Gastrocnemius medialis (tissue), 4 donors: ENCODE data around the gene MKLN1. TPM values are rescaled to one million over a fixed set of nuclear protein-coding genes. Genes with fewer than 3 reads are reported as not detected.

Experiments used
- ATAC-seq, 2 donors: fragments of 150-250 bp; one replicate each; pipeline ENCODE4 v1.9.1; 2016
- DNase-seq, 2 donors: peaks; one replicate each; pipeline ENCODE4 v3.0.0-alpha.2; 2019
- H3K27ac ChIP-seq, 4 donors: fragments of 200-600 bp; sonication (generic); 1 replicate in 1 of 4; 2 replicates in 3 of 4; pipeline ENCODE4 v1.5.1; 2016 to 2018; ENCODE audit warnings: mild to moderate bottlenecking in 2 of 4, moderate library complexity in 1 of 4
- H3K27me3 ChIP-seq, 3 donors: fragments of 200-600 bp; sonication (generic) in 2 of 3; 1 replicate in 1 of 3; 2 replicates in 2 of 3; pipeline versions ENCODE4 v1.5.1 to v1.6.0; 2016 to 2019; ENCODE audit warnings: mild to moderate bottlenecking in 1 of 3, moderate library complexity in 1 of 3
- H3K36me3 ChIP-seq, 2 donors: fragments of 200-600 bp; sonication (generic) in 1 of 2; one replicate each; pipeline ENCODE4 v1.5.1; 2017 to 2018
- H3K4me1 ChIP-seq, 2 donors: fragments of 200-600 bp; sonication (generic) in 1 of 2; one replicate each; pipeline ENCODE4 v1.5.1; 2016 to 2017; ENCODE audit warnings: mild to moderate bottlenecking in 2 of 2
- H3K4me3 ChIP-seq, 4 donors: fragments of 200-600 bp; sonication (generic) in 3 of 4; 1 replicate in 1 of 4; 2 replicates in 3 of 4; pipeline ENCODE4 v1.5.1; 2016 to 2019; ENCODE audit warnings: mild to moderate bottlenecking in 2 of 4
- H3K9me3 ChIP-seq, 3 donors: fragments of 200-600 bp; sonication (generic) in 2 of 3; 1 replicate in 1 of 3; 2 replicates in 2 of 3; pipeline ENCODE4 v1.5.1; 2016 to 2019
- POLR2A ChIP-seq, 2 donors: fragments of 450-650 bp; IDR thresholded peaks; one replicate each; pipeline ENCODE4 v1.6.1; 2017; ENCODE audit warnings: antibody characterized with exemption in 2 of 2, mild to moderate bottlenecking in 2 of 2, moderate library complexity in 2 of 2
- in situ Hi-C, 4 donors: fragments of 200-750 bp; cut with MboI; loops; one replicate each; pipeline versions ENCODE4 v1.15.0 to v1.8.0; 2017; ENCODE audit warnings: low sequenced_read_pairs in 4 of 4
- intact Hi-C: fragments of 100-400 bp; cut with DNase I; formaldehyde crosslinking; loops from one replicate; pipeline ENCODE4 v1.15.1; 2023; ENCODE audit warnings: low total_unique reads
- total RNA-seq, 4 donors: library from RNA; depleted of rRNA; stranded (reverse); fragments of >200 nt; gene quantifications; one replicate each; pipeline versions ENCODE4 v1.1.0 to v1.2.3, GENCODE V29; 2016
- TF ChIP-seq, protein P1 (sequence below), 5 experiments: fragments of 450-650 bp in 3 of 5; fragments of 200-600 bp in 2 of 5; sonication (generic) in 2 of 5; IDR thresholded peaks in 4 of 5; conservative IDR thresholded peaks in 1 of 5; 1 replicate in 4 of 5; 2 replicates in 1 of 5; pipeline ENCODE4 v1.5.1; 2016 to 2019; ENCODE audit warnings: antibody characterized with exemption in 5 of 5, mild to moderate bottlenecking in 3 of 5, moderate library complexity in 3 of 5

Gene MKLN1
- total RNA-seq, 4 donors from 2014 or later = 29.1 to 81.1 (median 48.9) TPM

- TF ChIP-seq, protein P1, sequence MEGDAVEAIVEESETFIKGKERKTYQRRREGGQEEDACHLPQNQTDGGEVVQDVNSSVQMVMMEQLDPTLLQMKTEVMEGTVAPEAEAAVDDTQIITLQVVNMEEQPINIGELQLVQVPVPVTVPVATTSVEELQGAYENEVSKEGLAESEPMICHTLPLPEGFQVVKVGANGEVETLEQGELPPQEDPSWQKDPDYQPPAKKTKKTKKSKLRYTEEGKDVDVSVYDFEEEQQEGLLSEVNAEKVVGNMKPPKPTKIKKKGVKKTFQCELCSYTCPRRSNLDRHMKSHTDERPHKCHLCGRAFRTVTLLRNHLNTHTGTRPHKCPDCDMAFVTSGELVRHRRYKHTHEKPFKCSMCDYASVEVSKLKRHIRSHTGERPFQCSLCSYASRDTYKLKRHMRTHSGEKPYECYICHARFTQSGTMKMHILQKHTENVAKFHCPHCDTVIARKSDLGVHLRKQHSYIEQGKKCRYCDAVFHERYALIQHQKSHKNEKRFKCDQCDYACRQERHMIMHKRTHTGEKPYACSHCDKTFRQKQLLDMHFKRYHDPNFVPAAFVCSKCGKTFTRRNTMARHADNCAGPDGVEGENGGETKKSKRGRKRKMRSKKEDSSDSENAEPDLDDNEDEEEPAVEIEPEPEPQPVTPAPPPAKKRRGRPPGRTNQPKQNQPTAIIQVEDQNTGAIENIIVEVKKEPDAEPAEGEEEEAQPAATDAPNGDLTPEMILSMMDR (IDR thresholded peaks at IDR 0.05 in 4 of 5, conservative IDR thresholded peaks at IDR 0.05 in 1 of 5) = no peak
- no peak for TF ChIP-seq POLR2A (IDR thresholded peaks at IDR 0.05)
- Histone ChIP-seq H3K36me3 (no peaks in the 10 kb centered on the region), H3K4me1 (peaks cover 7 to 30% of the 10 kb centered on the region in 2 donors), H3K27me3 (no peaks in the 10 kb centered on the region), H3K27ac (peak overlapping the region in 2 of 4 donors; percentile 17 to 61), H3K4me3 (no peak overlapping the region), H3K9me3 (no peaks in the 10 kb centered on the region)
- ATAC-seq = no peak
- DNase-seq = no peak
- intact Hi-C loops = no loop called here
- in situ Hi-C loops = no loop called here
Measured at GRCh38 chr7:131500357-131500756, 172.7 kb downstream of the MKLN1 start.

DNA sequence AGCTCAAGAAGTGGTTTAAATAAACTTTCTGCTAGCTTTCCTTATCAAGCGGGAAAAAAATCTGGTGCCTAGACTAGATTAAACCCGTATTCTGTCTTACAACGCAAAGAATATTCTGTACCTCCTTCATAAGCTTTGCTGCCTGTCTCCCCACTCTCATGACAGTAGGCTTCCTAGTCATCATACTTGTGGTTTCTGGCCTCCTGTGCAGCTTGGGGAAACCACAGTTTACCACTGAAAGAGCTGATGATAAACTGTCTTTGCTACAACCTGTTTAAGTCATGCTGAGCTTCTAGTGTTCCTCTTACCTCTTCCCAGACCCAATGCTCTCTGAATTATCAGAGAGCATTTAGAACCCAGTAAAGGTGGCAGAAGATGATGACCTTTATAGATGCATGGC, 173.7 kb downstream of the MKLN1 start:
- Histone ChIP-seq H3K27ac (peak overlapping the region; percentile 41 to 61 (median 50)), H3K4me1 (peaks cover 7 to 23% of the 10 kb centered on the region in 2 donors), H3K27me3 (no peaks in the 10 kb centered on the region), H3K9me3 (no peaks in the 10 kb centered on the region), H3K36me3 (no peaks in the 10 kb centered on the region), H3K4me3 (no peak overlapping the region)
- TF ChIP-seq, protein P1 (IDR thresholded peaks at IDR 0.05 in 4 of 5, conservative IDR thresholded peaks at IDR 0.05 in 1 of 5) = no peak
- no peak for TF ChIP-seq POLR2A (IDR thresholded peaks at IDR 0.05)
- in situ Hi-C loops (no loop called here), intact Hi-C loops (no loop called here)
- DNase-seq (no peak), ATAC-seq (no peak)

DNA sequence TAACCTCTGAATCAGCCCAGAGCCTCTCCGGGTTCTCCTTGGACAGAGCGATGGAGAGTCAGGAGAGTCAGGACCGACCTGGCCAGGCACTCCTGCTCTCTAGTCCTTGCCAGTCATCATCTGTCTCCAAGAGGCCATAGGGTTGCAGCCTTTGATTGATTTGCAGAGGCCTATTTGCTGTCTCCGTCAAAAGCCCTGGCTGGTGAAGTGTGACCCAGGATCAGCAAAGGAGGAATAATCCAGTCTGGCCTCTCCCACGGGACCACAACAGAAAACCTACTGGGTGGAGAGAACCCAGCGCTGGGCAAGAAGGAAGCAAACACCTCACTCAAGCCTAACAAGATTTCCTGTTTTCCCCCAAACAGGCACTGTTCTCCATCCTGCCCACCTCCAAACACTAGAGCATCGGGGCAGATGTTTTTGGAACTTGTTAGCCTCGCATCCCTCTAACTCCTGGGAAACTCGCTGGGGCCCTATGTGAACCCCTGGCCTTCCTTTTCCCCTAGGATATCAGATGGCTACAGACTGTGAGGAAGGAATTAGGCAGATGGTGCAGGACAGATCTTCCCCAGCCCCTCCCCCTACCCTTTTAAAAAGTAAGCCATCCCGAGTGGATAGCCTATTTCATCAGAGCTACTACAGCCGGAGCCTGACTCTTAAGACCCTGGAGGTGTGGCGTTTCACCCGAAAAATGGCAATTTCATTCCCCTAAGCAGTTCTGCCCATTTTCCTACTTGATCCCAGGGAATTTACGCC, 174.4 kb downstream of the MKLN1 start:
- Histone ChIP-seq H3K4me1 (peaks cover 7 to 19% of the 10 kb centered on the region in 2 donors), H3K9me3 (no peaks in the 10 kb centered on the region), H3K27me3 (no peaks in the 10 kb centered on the region), H3K27ac (peak overlapping the region; percentile 41 to 61 (median 50)), H3K4me3 (no peak overlapping the region), H3K36me3 (no peaks in the 10 kb centered on the region)
- in situ Hi-C loops = no loop called here
- TF ChIP-seq POLR2A (IDR thresholded peaks at IDR 0.05) = no peak
- TF ChIP-seq, protein P1 (IDR thresholded peaks at IDR 0.05 in 4 of 5, conservative IDR thresholded peaks at IDR 0.05 in 1 of 5) = no peak
- ATAC-seq (peak in 1 of 2 donors; percentile 10), DNase-seq (no peak)
- intact Hi-C loops = no loop called here

DNA sequence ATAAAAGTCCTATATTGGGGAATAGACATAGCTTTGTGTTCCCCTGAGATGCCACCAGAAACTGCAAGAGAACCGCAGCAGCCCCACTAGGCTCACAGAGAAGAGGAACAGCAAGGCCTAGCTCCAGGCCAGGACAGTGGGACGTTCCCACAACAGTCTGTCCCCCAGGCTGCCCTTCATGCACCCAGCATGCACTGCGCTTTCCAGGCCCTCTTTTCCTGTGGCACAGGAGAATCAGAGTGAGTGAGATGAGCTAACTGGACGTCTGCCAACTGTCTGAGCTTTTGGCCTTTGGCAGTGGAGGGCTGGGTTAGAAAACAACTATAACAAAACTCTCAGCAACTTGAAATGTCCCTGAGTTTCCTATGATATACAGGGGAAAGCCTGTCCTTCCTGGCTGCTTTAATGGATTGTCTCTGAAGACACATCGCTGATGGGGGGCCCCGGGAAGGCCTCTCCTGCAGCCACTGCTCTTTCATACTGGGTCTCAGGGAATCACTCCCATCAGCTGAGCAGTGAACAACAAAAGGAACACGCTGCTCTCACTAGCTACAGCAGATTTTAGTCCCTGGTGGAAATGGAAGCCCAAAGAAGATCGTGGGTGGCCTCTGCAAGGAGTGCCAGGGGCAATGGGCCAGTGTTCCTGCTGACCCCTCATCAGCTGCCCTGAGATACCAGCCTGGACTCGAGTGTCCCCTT, 175.3 kb downstream of the MKLN1 start:
- intact Hi-C loops (no loop called here), in situ Hi-C loops (no loop called here)
- no peak for TF ChIP-seq POLR2A (IDR thresholded peaks at IDR 0.05)
- TF ChIP-seq, protein P1 (IDR thresholded peaks at IDR 0.05 in 4 of 5, conservative IDR thresholded peaks at IDR 0.05 in 1 of 5) = no peak
- DNase-seq = peak in 1 of 2 donors; percentile 63
- H3K4me3 ChIP-seq = no peak overlapping the region
- no peaks in the 10 kb centered on the region for H3K36me3 ChIP-seq
- peak overlapping the region; percentile 35 to 61 (median 50) for H3K27ac ChIP-seq
- no peaks in the 10 kb centered on the region for H3K27me3 ChIP-seq
- H3K4me1 ChIP-seq = peaks cover 7 to 22% of the 10 kb centered on the region in 2 donors
- peak; percentile 10 to 15 for ATAC-seq
- H3K9me3 ChIP-seq = no peaks in the 10 kb centered on the region
